ENCODE measurements around the gene C6orf132.
"Not testable (repeated sequence)": the region's sequence is repeated elsewhere in the genome, so short reads cannot be mapped to it uniquely, and the experiment has no call there.

Gene C6orf132

GRCh38 chr6:42179261-42179944 lies 37.0 kb upstream of the C6orf132 start:
- FAIRE-seq = no peak
- no peak for DNase-seq (ENCODE audit: insufficient read length, low spot score)
- no peak for TF ChIP-seq CTCF (IDR thresholded peaks at IDR 0.05; ENCODE audit: insufficient read depth, missing control alignments)

- no peak for DNase-seq (ENCODE audit: insufficient read length, low spot score)
- no peak for TF ChIP-seq CTCF (IDR thresholded peaks at IDR 0.05; ENCODE audit: insufficient read depth, missing control alignments)
- no peak for FAIRE-seq
Observed at GRCh38 chr6:42177514-42178364, 35.3 kb upstream of the C6orf132 start.

DNA sequence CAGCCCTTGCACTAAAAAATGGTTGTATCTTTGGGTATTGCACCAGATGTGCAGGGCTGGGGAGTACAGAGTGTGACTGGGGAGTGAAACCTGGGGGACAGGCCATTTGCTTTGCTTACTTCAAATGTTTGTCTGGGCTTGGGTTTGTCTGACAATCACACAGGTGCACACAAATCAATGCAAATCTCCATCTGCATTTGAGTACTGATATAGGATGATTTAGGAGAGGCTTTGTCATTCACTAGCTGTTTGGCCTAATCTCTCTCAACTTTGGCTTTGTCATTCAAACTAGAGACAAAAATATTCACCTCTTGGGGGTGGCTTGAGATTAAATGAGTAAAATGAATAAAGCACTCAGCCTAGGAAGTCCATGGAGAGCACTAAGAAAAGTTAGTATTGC lies 34.6 kb upstream of the C6orf132 start:
- no peak for FAIRE-seq
- TF ChIP-seq CTCF (IDR thresholded peaks at IDR 0.05; ENCODE audit: insufficient read depth, missing control alignments) = no peak
- no peak for DNase-seq (ENCODE audit: insufficient read length, low spot score)

DNA sequence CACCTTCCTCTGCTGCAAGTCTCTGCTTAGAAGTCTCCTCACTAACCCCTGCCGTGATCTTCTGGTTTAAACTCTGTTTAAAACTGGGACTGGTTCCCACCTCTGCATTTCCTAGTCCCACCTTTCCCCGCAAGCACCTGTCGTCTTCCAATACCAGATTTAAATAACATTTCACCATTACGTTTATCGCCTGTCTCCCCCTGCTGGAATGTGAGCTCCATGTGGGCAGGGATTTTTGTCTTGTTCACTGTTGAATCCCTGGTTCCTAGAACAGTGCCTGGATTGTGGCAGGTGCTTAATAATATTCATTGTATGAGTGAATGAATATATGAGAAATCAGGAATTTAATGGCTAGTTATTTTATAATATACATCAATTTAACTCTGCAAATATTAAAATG lies 33.4 kb upstream of the C6orf132 start:
- FAIRE-seq (no peak), DNase-seq (ENCODE audit: insufficient read length, low spot score) (no peak)
- TF ChIP-seq CTCF (IDR thresholded peaks at IDR 0.05; ENCODE audit: insufficient read depth, missing control alignments) = peak; percentile 29

- DNase-seq (ENCODE audit: insufficient read length, low spot score) (peak; percentile 70), FAIRE-seq (peak; percentile 92)
- TF ChIP-seq CTCF (IDR thresholded peaks at IDR 0.05; ENCODE audit: insufficient read depth, missing control alignments) = no peak
Observed at GRCh38 chr6:42173101-42173500, 30.7 kb upstream of the C6orf132 start, which contains the start of gene GUCA1A. TSS of gene GUCA1A (plus strand) at chr6:42173364. CDS start at chr6:42173614, 250 bp downstream.

DNA sequence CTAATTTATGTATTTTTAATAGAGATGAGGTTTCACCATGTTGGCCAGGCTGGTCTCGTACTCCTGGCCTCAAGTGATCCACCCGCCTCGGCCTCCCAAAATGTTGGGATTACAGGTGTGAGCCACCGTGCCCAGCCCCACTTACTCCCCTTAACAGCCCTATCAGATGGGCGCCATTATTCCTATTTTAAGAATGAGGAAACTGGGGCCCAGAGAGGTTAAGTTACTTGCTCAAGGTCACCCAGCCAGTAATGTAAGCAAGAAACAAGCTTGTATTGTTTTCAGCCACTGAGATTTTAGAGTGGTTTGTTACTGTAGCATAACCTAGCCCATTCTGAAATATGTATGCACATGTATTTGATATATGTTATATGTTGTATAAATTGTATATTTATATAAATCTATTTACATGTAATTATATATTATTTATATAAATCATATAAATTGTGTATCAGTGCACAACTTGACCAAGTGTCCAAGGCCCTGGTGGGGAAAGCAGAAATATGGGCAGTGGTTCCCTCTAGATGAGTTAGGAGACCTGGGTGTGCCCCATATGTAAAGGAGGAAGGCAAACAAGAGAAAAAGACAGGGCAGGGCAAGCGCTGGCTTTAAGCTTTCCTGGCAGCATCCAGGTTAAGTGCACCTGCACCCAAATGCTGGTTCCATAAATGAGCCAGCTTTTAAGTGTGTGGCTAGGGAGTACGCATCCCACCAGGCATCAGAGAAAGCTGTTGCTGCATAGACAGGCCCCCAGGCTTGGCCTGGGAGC lies 29.6 kb upstream of the C6orf132 start:
- no peak for FAIRE-seq

GRCh38 chr6:42169780-42170179 lies 27.4 kb upstream of the C6orf132 start:
- FAIRE-seq; DNase-seq (ENCODE audit: insufficient read length, low spot score): not testable (repeated sequence)

More for the DNA sequence above, 29.6 kb upstream of the C6orf132 start:
- DNase-seq (ENCODE audit: insufficient read length, low spot score) = no peak
- TF ChIP-seq CTCF (IDR thresholded peaks at IDR 0.05; ENCODE audit: insufficient read depth, missing control alignments) = no peak
